ENCODE data around the gene TRMT44.
"Not testable (repeated sequence)": the region's sequence is repeated elsewhere in the genome, so short reads cannot be mapped to it uniquely, and the experiment has no call there.

TRMT44 gene

DNA sequence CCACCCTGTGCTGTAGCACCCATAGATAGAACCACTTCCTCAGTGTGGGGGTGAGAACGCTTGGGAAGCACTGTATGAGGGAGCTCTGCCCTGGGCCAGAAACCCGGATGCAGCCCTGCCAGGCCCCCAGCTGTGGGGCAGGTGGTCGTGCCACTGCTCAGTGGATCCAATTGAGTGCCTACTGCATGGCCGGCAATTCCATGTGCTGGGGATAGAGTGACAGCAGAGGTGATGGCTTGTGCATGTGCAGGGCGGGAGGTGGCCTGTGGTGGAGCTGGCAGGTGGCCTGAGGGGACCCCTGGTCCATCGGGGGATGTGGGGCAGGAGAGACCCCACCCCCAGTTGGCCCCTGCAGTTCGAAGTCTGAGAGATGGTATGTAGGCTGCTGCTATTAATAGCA, 60.4 kb downstream of the TRMT44 start:
- no peak for DNase-seq

- no peak for DNase-seq
Observed at GRCh38 chr4:8501781-8502180, 61.2 kb downstream of the TRMT44 start.

GRCh38 chr4:8502371-8502770, 61.8 kb downstream of the TRMT44 start:
- DNase-seq = no peak

DNA sequence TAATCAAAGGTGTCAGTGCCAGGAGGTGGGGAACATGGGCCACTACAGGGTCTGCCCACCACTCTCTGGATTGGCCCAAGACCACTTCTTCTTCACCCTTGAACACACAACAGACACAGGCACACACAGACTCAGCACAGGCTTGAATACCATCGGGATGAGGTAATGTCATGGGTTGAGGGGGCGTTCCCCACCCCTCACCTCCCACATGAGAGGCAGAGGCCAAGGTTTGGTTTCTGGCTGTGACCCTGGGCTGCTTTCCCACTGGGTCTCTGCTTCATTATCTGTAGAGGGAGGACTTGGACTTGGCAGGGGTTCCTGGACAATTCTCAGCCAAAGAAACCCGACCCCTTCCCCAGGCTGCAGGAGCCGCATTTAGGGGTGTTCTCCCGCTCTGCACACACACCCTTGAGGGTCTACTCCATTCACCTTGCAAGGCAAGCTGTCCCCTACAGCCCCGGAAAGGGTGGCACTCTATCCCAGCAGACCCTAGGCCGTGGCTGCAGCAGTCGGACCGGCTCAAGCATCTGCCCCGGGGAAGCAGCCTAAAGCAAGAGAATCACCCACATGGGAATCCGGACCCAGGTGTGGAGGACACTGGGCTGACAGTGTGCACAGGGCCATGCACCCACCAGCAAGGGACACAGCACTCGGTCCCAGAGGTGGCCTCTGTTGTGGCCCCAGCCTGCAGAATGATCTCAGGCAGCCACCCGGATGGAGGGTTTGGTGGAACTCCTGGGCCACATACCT, 62.4 kb downstream of the TRMT44 start:
- DNase-seq = no peak

DNA sequence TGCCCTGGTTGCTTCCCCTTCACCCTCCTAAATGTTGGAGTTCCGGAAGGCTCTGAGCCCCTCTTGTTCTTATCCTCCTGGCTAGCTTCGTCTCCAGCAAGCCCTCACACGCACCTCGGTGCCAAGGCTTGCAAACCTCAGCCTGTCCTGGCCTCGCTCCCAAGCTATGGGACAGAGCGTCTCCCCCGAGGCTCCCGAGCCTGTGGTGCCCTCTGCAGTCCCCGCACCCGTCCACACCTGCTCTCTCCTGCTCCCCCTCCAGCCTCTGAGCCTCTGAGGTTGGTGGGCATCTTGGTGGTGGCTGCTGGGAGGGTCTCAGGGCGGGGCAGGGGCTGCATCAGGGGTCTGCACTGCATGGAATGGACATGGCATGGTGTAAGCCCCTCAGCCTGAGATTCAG, 63.2 kb downstream of the TRMT44 start:
- DNase-seq = no peak

DNA sequence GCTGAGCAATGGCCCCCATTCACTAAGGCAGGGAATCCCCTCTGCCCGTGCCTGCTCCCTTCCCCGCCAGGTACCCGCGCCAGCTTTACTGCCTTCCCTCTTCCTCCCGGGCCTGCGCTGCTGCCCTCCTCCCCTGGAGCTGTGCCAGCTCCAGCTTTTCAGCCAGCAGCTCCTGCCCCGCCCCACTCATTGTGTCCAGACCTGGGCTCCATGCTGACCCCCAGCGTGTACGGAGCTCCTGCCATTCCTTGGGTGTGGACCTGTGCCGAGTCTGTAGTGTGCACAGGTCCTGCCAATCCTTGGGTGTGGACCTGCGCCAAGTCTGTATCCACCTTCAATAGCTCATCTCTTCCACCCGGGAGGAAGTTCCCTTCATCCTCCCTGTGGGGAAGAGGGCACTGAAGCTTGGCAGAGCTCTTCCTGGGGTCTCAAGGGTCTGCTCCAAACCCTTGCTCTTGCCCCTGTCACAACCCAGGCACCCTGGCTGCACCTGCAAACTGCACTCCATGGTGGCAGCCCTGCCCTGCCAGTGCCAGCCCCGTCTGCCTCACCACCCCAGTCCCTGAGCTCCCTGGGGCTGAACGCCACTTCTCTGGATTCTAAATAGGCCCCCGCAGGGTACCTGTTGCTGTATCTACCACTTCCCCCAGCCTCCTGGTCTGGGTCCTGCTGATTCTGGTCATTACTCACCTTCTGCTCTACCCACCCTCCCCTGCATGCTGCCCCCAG, 63.9 kb downstream of the TRMT44 start:
- no peak for DNase-seq

- no peak for DNase-seq
Observed at GRCh38 chr4:8505229-8505628, 64.7 kb downstream of the TRMT44 start.

GRCh38 chr4:8506006-8506372, 65.4 kb downstream of the TRMT44 start:
- no peak for DNase-seq

DNA sequence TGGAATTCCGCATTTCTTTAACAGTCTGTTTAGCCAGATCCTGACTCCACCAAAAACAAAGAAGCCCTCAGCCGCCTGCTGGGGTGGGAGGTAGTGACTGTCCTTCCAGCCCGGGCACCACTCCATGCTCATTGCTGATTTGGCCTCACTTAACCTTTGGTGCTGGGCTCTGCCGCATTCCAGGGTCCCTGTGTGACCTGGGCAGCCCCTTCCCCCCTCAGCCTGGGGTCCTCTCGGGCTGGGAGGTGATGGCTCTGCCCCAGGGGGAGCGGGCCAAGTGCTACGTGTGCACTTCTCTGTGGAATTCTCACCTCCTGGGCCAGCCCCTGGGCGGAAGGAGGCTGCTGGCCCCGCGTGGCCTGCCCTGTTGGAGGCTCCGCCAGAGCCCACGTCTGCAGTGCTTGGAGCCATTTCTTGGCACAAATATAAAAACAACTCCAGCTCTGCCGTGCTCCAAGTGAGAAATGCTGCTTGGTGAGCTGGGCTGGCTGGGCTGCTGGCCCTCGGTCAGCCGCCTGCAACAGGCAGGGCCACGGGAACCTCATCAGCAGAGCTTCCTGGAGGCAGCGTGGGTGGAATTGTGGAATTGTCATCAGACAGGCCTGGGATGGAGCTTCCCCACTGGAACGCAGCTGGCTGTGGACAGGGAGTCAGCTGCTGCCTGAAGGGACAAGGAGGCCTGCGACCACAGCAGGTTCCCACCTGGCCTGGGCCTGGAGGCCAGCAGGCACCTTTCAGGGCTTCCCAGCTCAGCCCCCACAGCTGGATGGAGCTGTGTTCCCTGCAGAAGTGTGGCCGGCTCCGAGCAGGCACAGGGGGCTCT, 66.0 kb downstream of the TRMT44 start:
- DNase-seq = no peak

GRCh38 chr4:8507196-8507570, 66.6 kb downstream of the TRMT44 start:
- DNase-seq = no peak

- DNase-seq = no peak
Observed at GRCh38 chr4:8507624-8508023, 67.0 kb downstream of the TRMT44 start.

DNA sequence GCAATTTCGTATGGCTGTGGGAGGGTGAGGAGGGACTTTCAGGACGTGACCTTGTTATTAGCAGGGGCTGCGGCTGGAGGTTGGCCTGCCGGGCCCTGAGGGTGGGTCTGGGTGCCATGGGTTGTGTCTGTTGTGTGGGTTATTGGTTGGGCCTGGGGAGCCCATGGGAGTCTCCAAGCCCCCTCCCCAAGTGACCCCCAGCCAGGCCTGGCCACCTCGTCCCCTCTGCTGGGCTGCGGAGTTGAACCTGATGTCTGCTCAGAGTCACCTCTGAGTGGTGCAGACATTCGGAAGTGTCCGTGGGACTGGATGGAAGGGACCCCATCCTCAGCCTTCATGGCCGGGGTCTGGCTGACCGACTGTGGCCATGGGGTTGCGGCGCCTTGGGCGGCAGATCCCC, 67.7 kb downstream of the TRMT44 start:
- no peak for DNase-seq

DNA sequence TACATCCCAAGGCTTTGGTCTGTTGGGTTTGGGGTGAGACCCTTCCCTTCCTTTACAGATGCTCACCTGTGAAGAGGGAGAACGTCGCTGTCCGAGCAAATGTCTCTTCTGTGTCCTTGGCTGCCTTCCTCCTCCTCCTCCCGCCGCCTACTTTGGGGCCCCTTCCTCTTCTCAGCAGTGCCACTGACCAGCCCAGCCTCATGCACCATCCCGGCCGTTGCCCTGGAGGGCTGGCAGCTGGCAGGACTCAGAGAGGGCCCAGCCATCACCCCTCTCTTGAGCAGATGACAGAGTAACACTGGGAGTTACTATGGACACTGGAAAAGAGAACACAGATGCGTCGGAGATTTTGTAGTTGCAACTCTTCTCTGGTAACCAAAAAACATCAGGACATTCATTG, 68.2 kb downstream of the TRMT44 start:
- no peak for DNase-seq

DNA sequence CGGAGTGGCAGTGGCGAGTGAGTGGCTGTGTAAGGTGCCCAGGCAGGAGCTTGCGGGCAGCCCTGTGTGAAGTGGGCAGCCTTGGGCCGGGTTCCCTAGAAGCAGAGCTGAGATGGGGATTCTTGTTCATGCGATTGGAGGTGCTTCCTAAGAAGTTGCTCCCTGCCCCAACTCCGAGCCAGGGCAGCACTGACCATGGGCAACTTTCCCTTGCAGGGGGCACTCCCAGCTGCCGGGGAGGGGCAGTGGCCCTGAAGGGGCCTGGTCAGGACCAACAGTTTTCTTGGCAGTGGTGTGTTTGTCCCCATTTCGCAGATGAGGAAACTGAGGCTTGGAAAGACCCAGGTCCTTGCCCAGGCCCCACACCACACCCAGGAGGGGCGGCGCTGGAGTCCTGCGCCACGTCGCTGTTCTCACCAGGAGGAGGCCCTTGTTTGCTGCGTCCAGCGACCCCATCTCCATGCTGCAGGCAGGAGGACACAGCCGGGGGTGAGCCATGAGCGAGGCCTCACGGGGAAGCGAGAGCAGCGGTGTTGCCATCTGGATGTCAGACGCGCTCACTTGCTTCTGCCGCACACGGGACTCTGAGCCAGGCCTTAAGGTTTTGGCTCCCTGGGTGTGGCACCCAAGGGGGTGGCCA, 68.9 kb downstream of the TRMT44 start:
- no peak for DNase-seq

- DNase-seq = no peak
Observed at GRCh38 chr4:8510191-8510590, 69.6 kb downstream of the TRMT44 start.

- DNase-seq = no peak
Observed at GRCh38 chr4:8510611-8511285, 70.2 kb downstream of the TRMT44 start.

GRCh38 chr4:8512510-8512909, 71.9 kb downstream of the TRMT44 start:
- DNase-seq = no peak

GRCh38 chr4:8513080-8513479, 72.5 kb downstream of the TRMT44 start:
- DNase-seq = not testable (repeated sequence)

GRCh38 chr4:8513931-8514330, 73.4 kb downstream of the TRMT44 start:
- no peak for DNase-seq

DNA sequence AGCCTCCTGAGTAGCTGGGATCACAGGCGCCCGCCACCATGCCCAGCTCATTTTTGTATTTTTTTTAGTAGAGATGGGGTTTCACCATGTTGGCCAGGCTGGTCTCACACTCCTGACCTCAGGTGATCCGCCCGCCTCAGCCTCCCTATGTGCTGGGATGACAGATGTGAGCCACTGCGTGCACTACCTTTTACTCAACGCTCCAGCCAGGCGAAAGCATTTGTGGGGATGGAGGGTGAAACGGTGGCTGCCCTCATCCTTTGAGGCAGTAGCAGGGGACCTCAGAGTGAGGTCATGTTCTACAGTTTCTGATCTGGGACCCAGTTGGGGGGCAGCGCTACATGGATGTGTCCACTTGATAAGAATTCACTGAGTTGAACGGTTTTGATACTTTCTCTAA, 73.8 kb downstream of the TRMT44 start:
- no peak for DNase-seq

DNA sequence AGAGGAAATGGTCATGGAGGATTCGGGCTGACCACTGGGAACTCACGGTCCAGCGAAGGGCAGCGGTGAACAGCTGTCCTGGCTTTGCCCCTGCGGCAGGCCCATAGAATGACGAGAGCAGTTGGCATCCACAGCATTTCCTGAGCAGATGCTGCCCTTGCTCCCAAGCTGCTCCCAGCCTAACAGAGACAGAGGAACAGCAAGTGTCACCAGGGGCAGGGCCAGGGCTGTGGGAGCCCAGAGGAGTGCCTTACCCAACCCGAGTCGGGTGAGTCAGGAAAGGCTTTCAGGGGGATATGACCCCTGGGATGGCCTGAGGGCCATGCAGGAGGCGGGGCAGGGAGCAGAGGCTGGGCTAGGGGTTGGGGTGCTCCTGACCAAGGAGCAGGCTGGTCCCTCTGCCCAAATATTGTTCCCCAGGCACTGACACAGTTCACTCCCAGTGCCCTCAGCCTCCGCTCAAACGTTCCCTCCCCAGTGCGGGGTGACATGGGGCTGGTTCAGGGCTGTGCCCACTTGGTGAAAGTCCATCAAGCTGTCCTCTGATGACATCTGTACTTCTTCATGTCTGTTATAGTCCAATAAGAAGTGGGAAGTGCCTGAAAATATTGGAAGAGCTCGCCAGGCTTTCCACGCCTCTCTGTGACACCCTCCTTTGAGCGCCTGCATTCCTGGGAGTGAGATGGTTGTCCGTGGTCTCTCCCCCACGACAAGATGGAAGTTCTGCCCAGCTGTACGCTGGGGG, 74.9 kb downstream of the TRMT44 start:
- DNase-seq = no peak

DNA sequence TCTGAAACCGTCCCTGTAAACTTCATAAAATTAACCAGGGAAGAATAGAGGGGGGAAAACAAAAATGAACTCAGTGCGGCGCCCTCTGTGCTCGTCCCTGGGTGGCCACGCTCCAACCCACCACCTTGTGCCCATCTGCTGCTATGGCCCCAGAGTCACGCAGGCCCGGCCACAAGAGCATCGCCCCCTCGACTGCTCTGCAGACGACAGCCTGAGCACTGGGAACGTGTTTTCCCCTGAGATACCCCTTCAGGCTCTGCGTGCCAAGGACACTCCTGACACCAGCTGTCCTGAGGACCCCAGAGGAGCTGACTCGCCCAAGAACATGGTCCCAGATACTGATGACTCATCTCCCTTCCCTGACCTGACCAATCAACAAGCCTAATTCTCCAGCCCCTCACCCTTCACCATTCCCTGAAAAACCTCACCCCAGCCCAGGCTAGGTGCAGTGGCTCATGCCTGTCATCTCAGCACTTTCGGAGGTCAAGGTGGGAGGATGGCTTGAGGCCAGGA, 75.5 kb downstream of the TRMT44 start:
- DNase-seq = no peak

Measured in hematopoietic multipotent progenitor cell treated with erythropoietin and hydrocortisone succinate and interleukin-3 and kit ligand, for 4 days (in vitro differentiated cells).